Endothelial cell of umbilical vein (primary cell): ENCODE data around the gene SETD2. TPM values are rescaled to one million over a fixed set of nuclear protein-coding genes. Genes with fewer than 3 reads are reported as not detected.

Experiments
- BruUV-seq: library from RNA; stranded (reverse); fragments of 400-500 nt; replicated peaks from 2 replicates; lab custom pipeline; 2021; lab: Mats Ljungman, UMichigan
- CTCF ChIA-PET: fragments of 300-600, 350-600 bp; sonication (Branson Sonifier 250); formaldehyde crosslinking; loops from one replicate; lab custom pipeline; 2021; ENCODE audit warnings: antibody characterized with exemption, inconsistent platforms; lab: Charles Lee
- POLR2A ChIA-PET: fragments of 300-600, 350-600 bp; sonication (Branson Sonifier 250); formaldehyde crosslinking; loops from one replicate; lab custom pipeline; 2021; ENCODE audit warnings: antibody characterized with exemption, inconsistent platforms; lab: Charles Lee
- DNase-seq: peaks from one replicate; pipeline ENCODE4 v3.0.0-alpha.2; 2011; ENCODE audit warnings: low read depth, low spot score
- FAIRE-seq: peaks from 2 replicates; lab custom pipeline; 2011; peaks lifted over from hg19 to GRCh38; lab: Jason Lieb, UNC
- H2AFZ ChIP-seq: 2 replicates; pipeline ENCODE4 v1.6.0; 2012; ENCODE audit warnings: low read depth, low read length, control low read depth, inconsistent platforms
- H3K27ac ChIP-seq: 2 replicates; pipeline ENCODE4 v1.5.1; 2011; ENCODE audit warnings: low read depth, mild to moderate bottlenecking, control low read depth, low read length, moderate library complexity; ENCODE audit not compliant: insufficient read depth
- H3K27me3 ChIP-seq, 2 experiments: 2 replicates each; pipeline versions ENCODE4 v1.6.0 to v1.6.1; 2011; ENCODE audit warnings: low read length in 2 of 2, mixed read lengths in 1 of 2; ENCODE audit not compliant: control insufficient read depth in 2 of 2, insufficient read depth in 2 of 2
- H3K36me3 ChIP-seq, 2 experiments: 2 replicates in 1 of 2; 3 replicates in 1 of 2; pipeline ENCODE4 v1.5.1; 2011; ENCODE audit warnings: low read length in 2 of 2, mild to moderate bottlenecking in 1 of 2, moderate library complexity in 1 of 2; ENCODE audit not compliant: control insufficient read depth in 2 of 2, insufficient read depth in 2 of 2; ENCODE audit errors: extremely low read depth in 1 of 2
- H3K4me1 ChIP-seq: 3 replicates; pipeline ENCODE4 v1.5.1; 2011; ENCODE audit warnings: mild to moderate bottlenecking, low read length; ENCODE audit not compliant: control insufficient read depth, insufficient read depth; ENCODE audit errors: extremely low read depth
- H3K4me2 ChIP-seq: 2 replicates; pipeline ENCODE4 v1.6.1; 2011; ENCODE audit warnings: low read length, control low read depth, mixed read lengths; ENCODE audit not compliant: insufficient read depth
- H3K4me3 ChIP-seq, 3 experiments: fragments of 200-600 bp in 1 of 3; sonication (generic), shearing (Covaris generic) in 1 of 3; replicated peaks in 1 of 3; 2 replicates each; pipeline ENCODE4 v1.5.1; 2011 to 2016; ENCODE audit warnings: control low read depth in 3 of 3, low read length in 3 of 3, mild to moderate bottlenecking in 2 of 3, inconsistent platforms in 1 of 3, low read depth in 1 of 3, moderate library complexity in 1 of 3; ENCODE audit not compliant: insufficient read depth in 1 of 3
- H3K79me2 ChIP-seq: 2 replicates; pipeline ENCODE4 v1.6.0; 2012; ENCODE audit warnings: low read length, inconsistent platforms; ENCODE audit not compliant: control insufficient read depth, insufficient read depth
- H3K9ac ChIP-seq: replicated peaks from 2 replicates; pipeline ENCODE3; 2011; ENCODE audit warnings: low read length, control low read depth; ENCODE audit not compliant: insufficient read depth; ENCODE audit errors: extremely low read depth
- H3K9me1 ChIP-seq: replicated peaks from 3 replicates; pipeline ENCODE4 v1.6.0; 2011; ENCODE audit warnings: mild to moderate bottlenecking, low read length; ENCODE audit not compliant: control insufficient read depth, insufficient read depth; ENCODE audit errors: extremely low read depth
- H3K9me3 ChIP-seq: replicated peaks from 2 replicates; pipeline ENCODE4 v1.5.1; 2012; ENCODE audit warnings: low read length, inconsistent platforms; ENCODE audit not compliant: control insufficient read depth, insufficient read depth
- H4K20me1 ChIP-seq: replicated peaks from 2 replicates; pipeline ENCODE3; 2011; ENCODE audit warnings: mild to moderate bottlenecking, low read length; ENCODE audit not compliant: control insufficient read depth, insufficient read depth; ENCODE audit errors: extremely low read depth
- CTCF ChIP-seq, 2 donors: IDR thresholded peaks; 1 replicate in 1 of 2; 2 replicates in 1 of 2; pipeline ENCODE4 v1.5.1; 2011; ENCODE audit warnings: low read length in 2 of 2, mild to moderate bottlenecking in 2 of 2, moderate library complexity in 2 of 2, control low read depth in 1 of 2, inconsistent platforms in 1 of 2, low read depth in 1 of 2; ENCODE audit not compliant: insufficient read depth in 1 of 2; ENCODE audit errors: extremely low read depth in 1 of 2
- EZH2 ChIP-seq: IDR thresholded peaks from 2 replicates; pipeline ENCODE4 v1.6.1; 2012; ENCODE audit warnings: borderline replicate concordance, low read depth, mild to moderate bottlenecking, moderate library complexity, low read length, inconsistent platforms; ENCODE audit not compliant: severe bottlenecking
- FOS ChIP-seq: IDR thresholded peaks from 2 replicates; pipeline ENCODE4 v1.6.1; 2011; ENCODE audit warnings: mild to moderate bottlenecking, low read length, moderate library complexity, borderline replicate concordance; ENCODE audit not compliant: insufficient read depth
- GATA2 ChIP-seq: IDR thresholded peaks from 2 replicates; pipeline ENCODE4 v1.7.0; 2011; ENCODE audit warnings: low read depth, mild to moderate bottlenecking, moderate library complexity, mixed read lengths, low read length; ENCODE audit not compliant: insufficient read length, insufficient read depth
- JUN ChIP-seq: IDR thresholded peaks from 2 replicates; pipeline ENCODE4 v1.6.1; 2011; ENCODE audit warnings: borderline replicate concordance, low read depth; ENCODE audit not compliant: insufficient read length, insufficient read depth
- MAX ChIP-seq: IDR thresholded peaks from 2 replicates; pipeline ENCODE4 v1.6.1; 2011; ENCODE audit not compliant: insufficient read depth, insufficient read length
- MYC ChIP-seq: IDR thresholded peaks from one replicate; pipeline ENCODE4 v1.6.1; 2011; ENCODE audit warnings: mild to moderate bottlenecking, low read depth, low read length
- POLR2A ChIP-seq: IDR thresholded peaks from 2 replicates; pipeline ENCODE4 v1.6.1; 2012; ENCODE audit warnings: low read depth, mild to moderate bottlenecking, control low read depth, low read length
- POLR2AphosphoS5 ChIP-seq: IDR thresholded peaks from 2 replicates; pipeline ENCODE4 v1.6.1; 2012; ENCODE audit warnings: low read depth, mild to moderate bottlenecking, control low read depth, low read length, moderate library complexity; ENCODE audit not compliant: insufficient read depth
- dilution Hi-C: fragments of 300-500 bp; cut with MboI; formaldehyde crosslinking; loops from one replicate; pipeline ENCODE4 v1.15.0; 2019; ENCODE audit warnings: low sequenced_read_pairs; ENCODE audit not compliant: extremely low pct_ligation_motif_present
- intact Hi-C: fragments of 100-400 bp; cut with micrococcal nuclease; formaldehyde crosslinking; loops from one replicate; pipeline ENCODE4 v1.10.0; 2022
- polyA plus RNA-seq, 4 experiments: library from polyadenylated mRNA; depleted of rRNA in 3 of 4; stranded (reverse) in 3 of 4; unstranded in 1 of 4; fragments of >200 nt; gene quantifications; 2 replicates each; pipeline versions ENCODE4 v1.2.1 to v1.2.3, GENCODE V29; 2011 to 2012; ENCODE audit warnings: missing spikeins in 1 of 4
- total RNA-seq: library from RNA; stranded (reverse); gene quantifications from 2 replicates; pipeline ENCODE4 v1.2.3, GENCODE V29; 2021

The SETD2 gene
- total and polyA plus RNA-seq, 2 donors (not counting 3 experiments of a cell fraction or from before 2014, with no cell fraction given): 13.7 to 41.4 TPM

- FAIRE-seq: no peak
- TF ChIP-seq POLR2A: no peak
- TF ChIP-seq EZH2: no peak
- no peak for TF ChIP-seq POLR2AphosphoS5
- TF ChIP-seq FOS: no peak
- TF ChIP-seq JUN: no peak
- no peak for TF ChIP-seq GATA2
- TF ChIP-seq MYC: no peak
- no peak for TF ChIP-seq CTCF (IDR thresholded peaks at IDR 0.05; ENCODE audit: extremely low read depth in 1 of 2, insufficient read depth in 1 of 2, low read depth in 1 of 2, low read length in 2 of 2)
- no peak for TF ChIP-seq MAX
- Histone ChIP-seq H4K20me1 (no peaks in the 10 kb centered on the region), H3K36me3 (peaks cover 10% of the 10 kb centered on the region in 2 experiments), H3K27ac (no peak overlapping the region), H3K9me3 (no peaks in the 10 kb centered on the region), H3K4me1 (no peaks in the 10 kb centered on the region), H3K9ac (no peak overlapping the region), H2AFZ (no peak overlapping the region), H3K4me2 (no peak overlapping the region), H3K27me3 (no peaks in the 10 kb centered on the region), H3K79me2 (no peaks in the 10 kb centered on the region), H3K4me3 (no peak overlapping the region), H3K9me1 (no peaks in the 10 kb centered on the region)
- dilution Hi-C loops (no loop called here), intact Hi-C loops (no loop called here)
- no TSS peak for BruUV-seq
- CTCF ChIA-PET: interaction anchor here (1.1 to 3.9 kb wide), 3 partner anchors 13 to 329 kb away, joined by 3 to 21 read pairs (median 4); no protein-coding TSS in a partner anchor
- POLR2A ChIA-PET: no interaction called here
- DNase-seq: no peak
These were observed 121.6 kb downstream of the SETD2 start for GRCh38 chr3:47042231-47042791.
